Transverse colon (tissue), 4 donors: ENCODE measurements around the gene HEATR5B. TPM values are rescaled to one million over a fixed set of nuclear protein-coding genes. Genes with fewer than 3 reads are reported as not detected.

ENCODE experiments used
- DNase-seq: peaks from one replicate; pipeline ENCODE4 v3.0.0-alpha.2; 2019
- H3K27ac ChIP-seq, 4 donors: fragments of 200-600 bp; sonication (generic); 2 replicates each; pipeline ENCODE4 v1.5.1; 2016 to 2018; ENCODE audit warnings: inconsistent platforms in 4 of 4
- H3K27me3 ChIP-seq: fragments of 200-600 bp; sonication (generic); 2 replicates; pipeline ENCODE4 v1.5.1; 2017; ENCODE audit warnings: inconsistent platforms
- H3K36me3 ChIP-seq, 4 donors: fragments of 200-600 bp; sonication (generic); 2 replicates each; pipeline ENCODE4 v1.5.1; 2017 to 2019; ENCODE audit warnings: inconsistent platforms in 4 of 4
- H3K4me1 ChIP-seq, 4 donors: fragments of 200-600 bp; sonication (generic); 2 replicates each; pipeline ENCODE4 v1.5.1; 2017 to 2020; ENCODE audit warnings: inconsistent platforms in 4 of 4
- H3K4me3 ChIP-seq, 4 donors: fragments of 200-600 bp; sonication (generic); 1 replicate in 1 of 4; 2 replicates in 3 of 4; pipeline versions ENCODE4 v1.5.1 to v1.6.1; 2017 to 2019; ENCODE audit warnings: inconsistent platforms in 4 of 4
- H3K9me3 ChIP-seq, 2 donors: fragments of 200-600 bp; sonication (generic); 2 replicates each; pipeline ENCODE4 v1.5.1; 2017 to 2019; ENCODE audit warnings: inconsistent platforms in 2 of 2
- CTCF ChIP-seq, 5 experiments: fragments of 200-600 bp in 3 of 5; fragments of 450-650 bp in 2 of 5; sonication (generic) in 3 of 5; IDR thresholded peaks; 1 replicate in 2 of 5; 2 replicates in 3 of 5; pipeline ENCODE4 v1.5.1; 2016 to 2017; ENCODE audit warnings: antibody characterized with exemption in 5 of 5, inconsistent platforms in 3 of 5, mild to moderate bottlenecking in 2 of 5, moderate library complexity in 1 of 5
- EP300 ChIP-seq: sonication (generic); formaldehyde crosslinking; IDR thresholded peaks from one replicate; pipeline ENCODE4 v1.6.1; 2017; ENCODE audit warnings: antibody characterized with exemption, low read depth
- POLR2A ChIP-seq: fragments of 450-650 bp; IDR thresholded peaks from one replicate; pipeline ENCODE4 v1.6.1; 2016; ENCODE audit warnings: antibody characterized with exemption, mild to moderate bottlenecking, moderate library complexity
- POLR2AphosphoS5 ChIP-seq, 3 donors: sonication (generic); formaldehyde crosslinking; IDR thresholded peaks; one replicate each; pipeline ENCODE4 v1.6.1; 2016; ENCODE audit warnings: antibody characterized with exemption in 3 of 3
- WGBS, 2 donors: methylation state at CpG; one replicate each; pipeline ENCODE4 v1.1.5; 2018; ENCODE audit warnings: low coverage in 1 of 2; 5-methylcytosine and 5-hydroxymethylcytosine counted together
- in situ Hi-C, 4 donors: fragments of 200-750 bp; cut with MboI; loops; one replicate each; pipeline versions ENCODE4 v1.15.0 to v1.15.1; 2017; ENCODE audit warnings: low sequenced_read_pairs in 3 of 4, low pct_ligation_motif_present in 1 of 4, low pct_unique_long_range_greater_than_20kb in 1 of 4
- intact Hi-C: fragments of 100-400 bp; cut with DNase I; formaldehyde crosslinking; loops from one replicate; pipeline ENCODE4 v1.15.1; 2023; ENCODE audit warnings: low total_unique reads
- total RNA-seq, 4 donors: library from RNA; depleted of rRNA; stranded (reverse); fragments of >200 nt; gene quantifications; one replicate each; pipeline ENCODE4 v1.1.0, GENCODE V29; 2016

Gene HEATR5B
- total RNA-seq, 4 donors from 2014 or later: 17.9 to 45.4 (median 29.9) TPM

GRCh38 chr2:36973320-36973719 is 110.9 kb downstream of the HEATR5B start:
- TF ChIP-seq POLR2A: no peak
- no peak for TF ChIP-seq CTCF (IDR thresholded peaks at IDR 0.05)
- no peak for TF ChIP-seq EP300
- TF ChIP-seq POLR2AphosphoS5 (IDR thresholded peaks at IDR 0.05): no peak
- no peak for DNase-seq
- in situ Hi-C loops: no loop called here
- H3K27ac ChIP-seq: no peak overlapping the region
- no peaks in the 10 kb centered on the region for H3K36me3 ChIP-seq
- no peak overlapping the region for H3K4me3 ChIP-seq
- intact Hi-C loops: no loop called here
- 68 to 86% methylated on average over 2 of the region's 2 CpGs for WGBS, 2 donors
- peaks cover 0 to 9% (median 0%) of the 10 kb centered on the region in 4 donors for H3K4me1 ChIP-seq
- no peaks in the 10 kb centered on the region for H3K27me3 ChIP-seq
- no peaks in the 10 kb centered on the region for H3K9me3 ChIP-seq

DNA sequence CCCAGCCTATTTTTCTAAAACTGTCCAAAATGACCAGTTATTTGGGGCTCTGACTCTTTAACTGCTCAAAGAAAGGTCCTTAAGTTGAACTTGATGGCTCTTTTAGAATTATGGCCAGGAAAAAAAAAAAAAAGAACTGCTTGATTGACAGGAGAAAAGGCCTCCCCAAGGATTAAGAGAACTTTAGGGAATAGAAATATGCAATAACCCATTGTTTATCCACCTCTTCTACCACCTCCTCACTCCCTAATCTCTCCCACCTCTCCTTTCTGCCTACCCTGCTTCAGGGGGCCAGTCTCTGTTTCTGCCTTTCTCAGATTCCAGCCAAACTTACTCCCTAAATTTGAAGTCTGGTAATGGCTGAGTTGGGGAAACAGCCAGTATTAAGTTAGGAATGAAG is 112.2 kb downstream of the HEATR5B start:
- Histone ChIP-seq H3K27ac (no peak overlapping the region), H3K27me3 (no peaks in the 10 kb centered on the region), H3K36me3 (no peaks in the 10 kb centered on the region), H3K4me1 (peaks cover 0 to 21% (median 2%) of the 10 kb centered on the region in 4 donors), H3K9me3 (no peaks in the 10 kb centered on the region), H3K4me3 (no peak overlapping the region)
- no peak for DNase-seq
- intact Hi-C loops: no loop called here
- TF ChIP-seq POLR2A: no peak
- no peak for TF ChIP-seq POLR2AphosphoS5 (IDR thresholded peaks at IDR 0.05)
- TF ChIP-seq EP300: no peak
- TF ChIP-seq CTCF (IDR thresholded peaks at IDR 0.05): no peak
- in situ Hi-C loops: no loop called here

DNA sequence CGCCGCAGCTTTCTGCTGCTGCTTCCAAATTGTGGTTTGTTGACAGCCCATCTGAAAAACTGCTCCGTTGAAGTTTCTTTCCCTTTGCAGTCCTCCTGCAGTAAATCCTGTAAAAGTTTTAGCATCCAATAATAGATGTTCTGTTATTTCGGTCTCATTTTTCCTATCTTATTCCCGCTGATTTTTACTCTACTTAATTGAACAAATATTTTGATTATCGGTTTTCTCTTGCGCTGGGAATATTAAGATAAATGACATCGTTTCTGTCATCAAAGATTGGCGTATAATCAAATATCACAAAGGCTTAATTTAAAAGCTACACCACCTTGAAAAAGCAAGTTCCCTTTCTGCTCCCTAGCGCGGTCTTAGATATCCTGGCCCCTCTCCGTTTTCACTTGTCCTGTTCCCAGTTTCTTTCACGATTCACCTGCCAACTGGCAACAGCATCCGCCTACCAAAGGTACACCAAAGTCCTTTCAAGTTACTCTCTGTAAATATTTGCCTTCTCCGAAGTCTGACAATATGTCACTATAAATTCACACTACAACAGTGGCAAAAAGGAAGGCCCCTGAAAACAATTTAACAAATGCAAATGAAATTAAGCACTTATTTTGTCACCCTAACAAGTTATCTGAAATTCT is 116.8 kb downstream of the HEATR5B start:
- intact Hi-C loops: no loop called here
- TF ChIP-seq CTCF (IDR thresholded peaks at IDR 0.05) (no peak), POLR2AphosphoS5 (IDR thresholded peaks at IDR 0.05) (peak in 2 of 3 donors; percentile 38 to 47), EP300 (no peak), POLR2A (peak; percentile 6)
- H3K9me3 ChIP-seq: no peaks in the 10 kb centered on the region
- peak overlapping the region; percentile 49 to 99 (median 78) for H3K4me3 ChIP-seq
- peak; percentile 52 for DNase-seq
- peak overlapping the region; percentile 94 to 99 (median 98) for H3K27ac ChIP-seq
- 19 to 22% methylated on average over 13 to 15 of the region's 15 CpGs for WGBS, 2 donors
- in situ Hi-C loops: no loop called here
- peaks cover 0 to 53% (median 20%) of the 10 kb centered on the region in 4 donors for H3K4me1 ChIP-seq
- H3K27me3 ChIP-seq: no peaks in the 10 kb centered on the region
- H3K36me3 ChIP-seq: no peaks in the 10 kb centered on the region

GRCh38 chr2:36966370-36967235 is 117.6 kb downstream of the HEATR5B start, which contains the start of gene STRN:
STRN (minus strand) TSS chr2:36966536; CDS start chr2:36966463, 73 bp downstream.
- intact Hi-C loops (no loop called here), in situ Hi-C loops (no loop called here)
- Histone ChIP-seq H3K27me3 (no peaks in the 10 kb centered on the region), H3K36me3 (no peaks in the 10 kb centered on the region), H3K27ac (peak within 1 kb of the TSS; percentile 94 to 99 (median 98)), H3K9me3 (no peaks in the 10 kb centered on the region), H3K4me3 (peak within 1 kb of the TSS; percentile 59 to 100 (median 94)), H3K4me1 (peaks cover 0 to 54% (median 20%) of the 10 kb centered on the region in 4 donors)
- DNase-seq: peak; percentile 98
- 0% methylated on average over 65 of the region's 91 CpGs; no CpG with 5 or more reads in 1 of the 2 donors for WGBS, 2 donors
- TF ChIP-seq CTCF (IDR thresholded peaks at IDR 0.05) (no peak), POLR2AphosphoS5 (IDR thresholded peaks at IDR 0.05) (peak; percentile 90 to 95 (median 91)), EP300 (no peak), POLR2A (peak; percentile 95)
